A673 (cell line): ENCODE measurements around the gene NKX6-1.

ENCODE experiments used
- EZH2 ChIP-seq: fragments of 200-600 bp; sonication (generic); IDR thresholded peaks from 2 replicates; pipeline ENCODE4 v1.6.1; 2017; ENCODE audit warnings: borderline replicate concordance, low read depth, mild to moderate bottlenecking, mixed read lengths, antibody characterized with exemption, low read length; ENCODE audit not compliant: poor library complexity, severe bottlenecking
- TF ChIP-seq, protein P1 (sequence below): fragments of 300-800, 200-600 bp; sonication (generic); conservative IDR thresholded peaks from 2 replicates; pipeline ENCODE4 v1.5.1; 2017; ENCODE audit warnings: low read depth, mild to moderate bottlenecking, antibody characterized with exemption, low read length, moderate library complexity, mixed read lengths

DNA sequence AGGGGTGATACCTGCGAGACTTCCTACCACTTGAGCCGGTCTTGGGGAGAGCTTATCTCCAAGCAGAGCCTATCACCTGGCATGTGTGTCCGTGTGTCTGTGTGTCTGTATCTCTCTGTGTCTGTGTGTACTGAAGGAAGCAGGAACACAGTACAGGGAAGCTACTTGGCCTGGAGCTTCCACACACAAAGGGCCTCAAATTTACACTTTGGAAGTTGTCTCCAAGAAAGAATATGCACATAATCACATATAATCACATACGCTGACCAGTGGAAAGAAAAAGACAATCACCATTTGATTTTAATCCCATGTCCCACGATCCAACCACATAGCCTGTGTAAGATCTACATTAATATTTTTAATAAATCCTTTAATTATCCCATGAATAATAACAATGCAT, 13.2 kb upstream of the NKX6-1 start:
- TF ChIP-seq, protein P1, sequence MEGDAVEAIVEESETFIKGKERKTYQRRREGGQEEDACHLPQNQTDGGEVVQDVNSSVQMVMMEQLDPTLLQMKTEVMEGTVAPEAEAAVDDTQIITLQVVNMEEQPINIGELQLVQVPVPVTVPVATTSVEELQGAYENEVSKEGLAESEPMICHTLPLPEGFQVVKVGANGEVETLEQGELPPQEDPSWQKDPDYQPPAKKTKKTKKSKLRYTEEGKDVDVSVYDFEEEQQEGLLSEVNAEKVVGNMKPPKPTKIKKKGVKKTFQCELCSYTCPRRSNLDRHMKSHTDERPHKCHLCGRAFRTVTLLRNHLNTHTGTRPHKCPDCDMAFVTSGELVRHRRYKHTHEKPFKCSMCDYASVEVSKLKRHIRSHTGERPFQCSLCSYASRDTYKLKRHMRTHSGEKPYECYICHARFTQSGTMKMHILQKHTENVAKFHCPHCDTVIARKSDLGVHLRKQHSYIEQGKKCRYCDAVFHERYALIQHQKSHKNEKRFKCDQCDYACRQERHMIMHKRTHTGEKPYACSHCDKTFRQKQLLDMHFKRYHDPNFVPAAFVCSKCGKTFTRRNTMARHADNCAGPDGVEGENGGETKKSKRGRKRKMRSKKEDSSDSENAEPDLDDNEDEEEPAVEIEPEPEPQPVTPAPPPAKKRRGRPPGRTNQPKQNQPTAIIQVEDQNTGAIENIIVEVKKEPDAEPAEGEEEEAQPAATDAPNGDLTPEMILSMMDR: no peak
- no peak for TF ChIP-seq EZH2
